Measurements from ENCODE around the gene VEPH1.
"Not testable (repeated sequence)": the region's sequence is repeated elsewhere in the genome, so short reads cannot be mapped to it uniquely, and the experiment has no call there.

VEPH1 gene

DNA sequence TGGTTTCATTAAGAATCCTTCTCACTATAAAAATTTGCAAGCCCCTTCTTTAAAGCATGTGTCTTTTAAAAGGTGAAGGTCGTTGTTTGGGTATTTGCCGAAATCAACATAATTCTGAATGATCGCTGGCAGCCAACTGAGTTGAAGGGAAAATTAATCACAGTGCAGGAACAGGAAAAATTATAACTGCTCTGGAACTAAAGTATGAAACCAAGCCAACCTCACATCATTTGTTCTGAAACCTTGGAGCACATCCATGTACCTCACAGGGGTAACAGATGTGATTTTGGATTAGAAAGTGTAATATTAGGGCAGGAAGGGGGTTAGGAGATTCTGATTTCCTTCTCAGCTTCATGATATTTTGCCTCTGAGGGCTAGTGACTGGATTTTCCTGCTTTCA lies 118.7 kb downstream of the VEPH1 start:
- no peak for DNase-seq

GRCh38 chr3:157384031-157384430 lies 119.2 kb downstream of the VEPH1 start:
- DNase-seq: no peak

- DNase-seq: no peak
These were observed 121.6 kb downstream of the VEPH1 start for GRCh38 chr3:157381606-157382005.

- DNase-seq: peak; percentile 35
These were observed 123.6 kb downstream of the VEPH1 start for GRCh38 chr3:157379525-157380140.

- DNase-seq: peak; percentile 36
These were observed 126.5 kb downstream of the VEPH1 start for GRCh38 chr3:157376603-157377300.

DNA sequence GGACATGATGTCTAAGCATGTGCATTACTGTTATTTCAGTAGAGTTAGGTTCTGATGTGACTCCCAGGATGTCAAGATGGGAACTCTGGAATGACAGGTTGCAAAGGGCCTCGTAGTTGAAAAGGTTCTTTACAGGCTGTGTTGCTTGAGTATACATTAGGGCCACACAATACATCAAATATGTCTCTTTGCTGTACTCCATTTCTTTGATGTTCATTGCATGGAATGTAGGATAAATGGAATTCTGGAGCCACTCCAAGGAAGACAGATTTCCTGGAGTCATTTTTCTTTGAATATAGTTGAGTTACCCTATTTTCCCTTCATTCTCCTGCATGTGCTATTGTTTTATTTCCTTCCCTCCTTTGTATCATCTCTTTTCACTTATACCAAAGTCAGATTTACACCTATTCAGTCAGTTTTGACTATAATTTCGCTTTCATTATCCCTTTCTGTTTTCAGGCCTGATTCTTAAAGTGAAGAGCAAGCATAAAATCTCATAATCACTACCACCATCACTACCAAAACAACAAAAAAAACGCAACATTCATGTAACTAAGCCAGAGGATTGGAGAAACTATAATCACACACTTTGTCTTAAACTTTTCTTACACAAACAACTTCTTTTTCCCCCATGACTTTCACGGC lies 127.8 kb downstream of the VEPH1 start:
- DNase-seq: no peak

GRCh38 chr3:157374933-157375332 lies 128.3 kb downstream of the VEPH1 start:
- DNase-seq: no peak

DNA sequence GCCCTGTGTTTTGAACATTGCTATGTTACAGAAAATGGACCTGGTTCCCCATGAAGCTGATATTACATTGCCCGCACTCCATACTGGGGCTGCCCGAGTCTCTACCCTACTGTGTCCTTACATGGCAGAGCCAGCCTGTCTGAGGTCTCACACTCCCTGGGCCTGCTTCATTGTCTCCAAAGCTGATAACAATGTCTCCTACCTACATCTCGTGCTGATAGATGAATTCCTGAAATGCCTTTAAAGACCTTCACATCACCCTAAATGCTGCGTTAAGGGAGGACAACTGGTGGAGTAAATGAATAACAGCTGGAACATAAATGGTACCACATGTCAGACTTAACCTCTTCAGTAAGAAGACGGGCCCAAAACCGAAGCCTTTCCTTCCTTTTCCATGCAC lies 129.4 kb downstream of the VEPH1 start:
- DNase-seq: peak; percentile 77

GRCh38 chr3:157370867-157371266 lies 132.3 kb downstream of the VEPH1 start:
- no peak for DNase-seq

DNA sequence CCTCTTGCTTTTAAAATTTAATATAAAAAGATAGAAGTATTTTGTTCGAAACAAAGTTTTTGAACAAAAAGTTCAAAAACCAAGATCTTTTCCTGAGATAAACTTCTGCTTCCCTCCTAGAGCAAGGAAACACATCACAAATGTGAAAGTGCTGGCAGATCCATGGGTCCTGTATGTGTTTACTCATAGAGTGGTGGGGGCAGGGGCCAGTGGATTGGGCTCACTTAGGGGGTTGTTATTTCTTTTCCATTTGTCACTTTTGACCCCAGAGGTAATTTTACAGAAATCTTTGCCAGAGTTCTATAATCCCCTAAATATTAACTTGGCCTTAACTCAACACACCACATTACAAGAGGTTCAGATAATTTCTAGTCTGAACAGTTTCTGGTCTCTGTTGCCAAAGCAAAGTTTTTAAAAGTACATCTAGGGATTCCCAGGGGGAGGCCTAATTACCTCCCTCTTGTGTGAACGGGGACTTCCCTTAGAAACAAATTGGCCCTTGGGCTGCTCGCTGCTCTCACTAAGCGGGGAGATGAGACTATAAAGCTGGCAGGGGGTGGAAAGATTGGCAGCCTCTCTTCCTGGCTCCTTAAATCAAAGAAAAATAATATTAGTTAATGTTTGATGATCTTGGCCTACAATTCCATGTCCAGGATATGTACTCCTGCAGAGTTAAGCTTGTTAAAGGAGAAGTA lies 133.3 kb downstream of the VEPH1 start:
- DNase-seq: peak; percentile 72

DNA sequence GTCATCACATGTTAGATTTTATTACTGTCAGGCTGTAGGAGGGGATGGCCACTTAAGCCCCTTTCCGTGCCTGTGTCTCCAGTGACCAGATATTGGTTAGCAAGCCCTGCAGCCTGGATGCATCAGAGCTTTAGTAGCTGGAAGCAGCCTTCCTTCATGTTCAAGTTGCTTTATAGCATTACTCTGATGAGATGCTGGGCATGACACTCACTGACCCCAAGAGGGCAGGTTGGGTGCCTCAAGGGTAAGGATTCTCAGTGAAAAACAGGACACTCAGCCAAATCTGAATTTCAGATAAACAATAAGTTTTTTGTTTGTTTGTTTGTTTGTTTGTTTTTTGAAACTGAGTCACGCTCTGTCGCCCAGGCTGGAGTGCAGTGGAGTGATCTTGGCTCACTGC lies 135.0 kb downstream of the VEPH1 start:
- DNase-seq: no peak

GRCh38 chr3:157363393-157363792 lies 139.8 kb downstream of the VEPH1 start:
- DNase-seq: no peak

DNA sequence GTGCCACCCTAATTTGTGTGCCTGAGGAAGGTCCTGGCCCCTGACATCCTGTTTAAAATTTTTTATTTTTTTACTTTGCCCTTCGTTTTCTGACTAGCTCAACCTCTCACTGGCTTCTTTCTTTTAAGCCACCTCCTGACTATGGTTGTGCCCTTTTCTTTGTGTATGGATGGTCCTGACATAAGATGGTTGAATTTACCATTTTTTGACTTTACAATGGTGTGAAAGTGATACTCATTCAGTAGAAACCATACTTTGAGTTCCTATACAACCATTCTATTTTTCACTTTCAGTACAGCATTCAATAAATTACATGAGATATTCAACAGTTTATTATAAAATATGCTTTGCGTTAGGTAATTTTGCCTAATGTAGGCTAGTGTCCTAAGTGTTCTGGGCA lies 140.9 kb downstream of the VEPH1 start:
- no peak for DNase-seq

GRCh38 chr3:157360044-157360443 lies 143.2 kb downstream of the VEPH1 start:
- peak; percentile 95 for DNase-seq

- no peak for DNase-seq
These were observed 146.7 kb downstream of the VEPH1 start for GRCh38 chr3:157356541-157356940.

DNA sequence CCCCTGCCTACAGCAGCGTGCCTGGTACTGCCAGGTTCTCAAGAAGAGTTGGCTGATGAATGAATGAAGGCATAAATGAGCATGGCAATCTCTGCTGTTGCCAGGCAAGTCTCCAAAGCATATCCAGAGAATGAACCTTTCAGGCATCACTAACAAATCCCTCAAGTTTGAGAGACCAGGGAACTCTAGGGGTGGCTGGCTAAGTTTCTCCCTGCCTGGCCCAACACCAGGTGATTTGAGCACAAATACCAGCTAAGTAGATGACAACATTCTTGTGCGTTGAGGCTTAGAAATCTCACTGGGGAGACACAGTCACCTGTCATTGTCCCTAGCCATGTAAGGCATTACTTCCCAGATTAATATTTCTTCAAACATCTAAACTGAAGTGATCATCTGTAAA lies 147.9 kb downstream of the VEPH1 start:
- DNase-seq: no peak

- no peak for DNase-seq
These were observed 148.5 kb downstream of the VEPH1 start for GRCh38 chr3:157354722-157355121.

DNA sequence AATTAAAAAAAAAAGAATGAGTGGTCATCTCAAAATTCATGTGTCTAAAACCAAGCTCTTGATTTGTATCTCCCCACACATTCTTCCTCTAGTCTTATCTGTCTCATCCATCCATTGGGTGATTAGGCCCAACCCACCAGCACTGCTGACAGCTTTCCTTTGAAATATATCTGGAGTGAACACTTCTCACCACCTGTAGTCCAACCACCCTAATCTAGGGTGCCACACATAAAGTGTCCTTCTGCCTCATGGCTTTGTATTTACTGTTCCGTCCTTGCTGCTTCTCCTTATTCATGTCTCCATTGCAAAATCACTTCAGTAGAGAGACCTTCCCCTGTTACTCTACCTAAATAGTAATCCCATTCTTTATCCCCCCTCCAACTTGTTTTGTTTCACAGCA lies 149.0 kb downstream of the VEPH1 start:
- no peak for DNase-seq

DNA sequence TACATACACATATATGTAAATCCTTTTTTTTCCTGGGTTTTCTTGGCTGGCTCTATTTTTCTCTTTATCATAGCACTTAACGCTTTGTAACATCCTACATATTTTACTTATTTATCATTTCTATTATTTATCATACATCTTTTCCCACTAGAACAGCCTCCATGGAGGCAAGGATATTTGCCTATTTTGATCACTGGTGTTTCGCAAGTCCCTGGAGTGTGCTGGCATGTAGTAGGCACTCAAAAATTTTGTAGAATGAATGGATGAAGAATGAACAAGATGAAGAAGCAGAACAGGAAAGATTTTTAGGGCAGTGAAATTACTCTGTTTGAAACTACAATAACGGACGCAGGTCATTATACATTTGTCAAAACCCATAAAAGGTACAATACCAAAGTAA lies 149.6 kb downstream of the VEPH1 start:
- peak; percentile 77 for DNase-seq

GRCh38 chr3:157351981-157352380 lies 151.2 kb downstream of the VEPH1 start:
- DNase-seq: no peak

- DNase-seq: not testable (repeated sequence)
These were observed 152.6 kb downstream of the VEPH1 start for GRCh38 chr3:157350651-157351050.

DNA sequence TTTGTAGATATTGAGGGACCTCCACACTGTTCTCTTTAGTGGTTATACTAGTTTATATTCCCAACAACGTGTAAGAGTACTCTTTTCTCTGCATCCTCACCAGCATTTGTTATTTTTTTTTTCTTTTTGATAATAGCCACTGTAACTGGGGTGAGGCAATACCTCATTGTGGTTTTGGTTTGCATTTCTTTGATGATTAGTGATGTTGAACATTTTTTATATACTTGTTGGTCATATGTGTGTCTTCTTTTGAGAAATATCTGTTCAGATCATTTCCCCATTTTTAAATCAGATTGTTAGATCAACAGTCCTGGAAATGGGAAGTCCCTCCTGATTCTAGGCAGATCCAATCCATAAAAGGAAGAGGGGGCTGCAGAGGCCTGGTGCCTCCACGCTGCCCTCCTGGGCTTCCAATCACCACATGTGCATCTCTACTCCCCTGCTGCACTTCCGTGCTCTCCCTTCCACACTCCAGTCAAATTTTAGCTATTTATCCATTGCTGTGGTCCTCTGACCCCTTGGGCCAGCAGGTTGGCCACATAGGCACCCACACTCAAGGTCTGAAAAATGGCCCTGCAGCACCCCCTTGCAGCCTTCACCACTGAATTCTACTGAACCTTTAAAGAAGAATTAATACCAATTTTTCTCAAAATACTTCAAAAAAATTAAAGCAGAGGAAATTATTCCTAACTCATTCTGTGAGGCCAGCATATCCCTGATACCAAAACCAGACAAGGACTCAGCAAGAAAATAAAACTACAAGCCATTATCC lies 154.7 kb downstream of the VEPH1 start:
- peak; percentile 30 for DNase-seq

All from fibroblast of skin of scalp (primary cell).